ENCODE measurements around the gene LACTB. TPM values are rescaled to one million over a fixed set of nuclear protein-coding genes. Genes with fewer than 3 reads are reported as not detected.

The LACTB gene
- total RNA-seq, 1 donor from 2014 or later: 10.2 TPM

- Mint-ChIP-seq H3K36me3 (ENCODE audit: insufficient read depth) (no peaks in the 10 kb centered on the region), H3K4me1 (ENCODE audit: low read depth) (peaks cover 20% of the 10 kb centered on the region)
These were observed 31.2 kb upstream of the LACTB start for GRCh38 chr15:63090472-63090871.

GRCh38 chr15:63090887-63091286, 30.8 kb upstream of the LACTB start:
- TF ChIP-seq CTCF (IDR thresholded peaks at IDR 0.05; ENCODE audit: unreplicated experiment): no peak
- H3K27me3 Mint-ChIP-seq: no peaks in the 10 kb centered on the region
- no peak overlapping the region for H3K27ac Mint-ChIP-seq
- no peak overlapping the region for H3K4me3 Mint-ChIP-seq (ENCODE audit: low read depth)
- no peaks in the 10 kb centered on the region for H3K36me3 Mint-ChIP-seq (ENCODE audit: insufficient read depth)
- peaks cover 20% of the 10 kb centered on the region for H3K4me1 Mint-ChIP-seq (ENCODE audit: low read depth)
- no peaks in the 10 kb centered on the region for H3K9me3 Mint-ChIP-seq (ENCODE audit: low read depth)
- DNase-seq (ENCODE audit: low spot score, unreplicated experiment): no peak

More at GRCh38 chr15:63090472-63090871, 31.2 kb upstream of the LACTB start:
- no peak for DNase-seq (ENCODE audit: low spot score, unreplicated experiment)
- no peaks in the 10 kb centered on the region for H3K27me3 Mint-ChIP-seq
- H3K27ac Mint-ChIP-seq: no peak overlapping the region
- H3K4me3 Mint-ChIP-seq (ENCODE audit: low read depth): no peak overlapping the region
- TF ChIP-seq CTCF (IDR thresholded peaks at IDR 0.05; ENCODE audit: unreplicated experiment): no peak
- H3K9me3 Mint-ChIP-seq (ENCODE audit: low read depth): no peaks in the 10 kb centered on the region

GRCh38 chr15:63091679-63092446, 29.8 kb upstream of the LACTB start:
- Mint-ChIP-seq H3K27ac (no peak overlapping the region), H3K27me3 (no peaks in the 10 kb centered on the region), H3K36me3 (ENCODE audit: insufficient read depth) (no peaks in the 10 kb centered on the region), H3K9me3 (ENCODE audit: low read depth) (no peaks in the 10 kb centered on the region), H3K4me1 (ENCODE audit: low read depth) (peaks cover 13% of the 10 kb centered on the region), H3K4me3 (ENCODE audit: low read depth) (no peak overlapping the region)
- no peak for DNase-seq (ENCODE audit: low spot score, unreplicated experiment)
- no peak for TF ChIP-seq CTCF (IDR thresholded peaks at IDR 0.05; ENCODE audit: unreplicated experiment)

GRCh38 chr15:63093486-63094205, 28.0 kb upstream of the LACTB start:
- Mint-ChIP-seq H3K27ac (no peak overlapping the region), H3K27me3 (no peaks in the 10 kb centered on the region), H3K36me3 (ENCODE audit: insufficient read depth) (no peaks in the 10 kb centered on the region)

More at GRCh38 chr15:63093486-63094205, 28.0 kb upstream of the LACTB start:
- no peaks in the 10 kb centered on the region for H3K9me3 Mint-ChIP-seq (ENCODE audit: low read depth)
- no peak overlapping the region for H3K4me3 Mint-ChIP-seq (ENCODE audit: low read depth)
- H3K4me1 Mint-ChIP-seq (ENCODE audit: low read depth): peaks cover 7% of the 10 kb centered on the region
- TF ChIP-seq CTCF (IDR thresholded peaks at IDR 0.05; ENCODE audit: unreplicated experiment): peak; percentile 88
- DNase-seq (ENCODE audit: low spot score, unreplicated experiment): peak; percentile 65

Measured in progenitor cell of endocrine pancreas (in vitro differentiated cells).